ENCODE measurements around the gene GPR32. TPM values are rescaled to one million over a fixed set of nuclear protein-coding genes. Genes with fewer than 3 reads are reported as not detected.
A peak's percentile ranks its signal among the peaks of the same experiment; 100 is the strongest.

Gene GPR32
- total and polyA plus RNA-seq, 10 donors = not detected

DNA sequence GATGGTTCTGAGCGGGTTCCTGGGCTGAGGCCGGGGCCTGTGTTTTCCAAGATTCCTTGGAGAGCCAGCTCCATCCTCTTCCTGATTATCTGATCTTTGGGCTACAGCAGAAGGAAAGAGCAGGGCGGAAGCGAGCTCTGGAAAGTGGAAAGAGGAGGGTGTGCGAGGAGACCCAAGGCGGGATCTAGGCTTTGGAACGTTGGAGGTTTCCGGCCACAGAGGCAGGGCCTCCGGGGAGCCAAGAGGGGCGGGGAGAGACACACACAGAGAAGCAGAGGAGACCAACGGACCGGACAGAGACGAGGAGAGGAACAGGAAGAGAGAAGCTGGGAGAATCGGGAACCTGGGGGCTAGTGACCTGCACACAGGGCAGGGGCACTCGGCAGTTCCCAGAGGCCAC lies 47.2 kb upstream of the GPR32 start, which contains the start of gene CLEC11A:
CLEC11A (plus strand) TSS at position 296 of the 400 bp plus-strand sequence. CDS start 162 bp downstream, outside the sequence.
- intact Hi-C loops (cut with DNase I; ENCODE audit: low total_unique reads) = no loop called here
- Histone ChIP-seq H3K36me3 (no peaks in the 10 kb centered on the region), H3K27me3 (replicated peaks in 1 of 7) (peaks cover 0 to 100% (median 86%) of the 10 kb centered on the region in 7 donors), H3K4me1 (peaks cover 8 to 52% (median 33%) of the 10 kb centered on the region in 6 donors), H3K9me3 (peaks cover 0 to 18% (median 0%) of the 10 kb centered on the region in 8 donors), H3K4me3 (peak within 1 kb of the TSS; percentile 2 to 79 (median 46)), H3K27ac (peak within 1 kb of the TSS in 7 of 8 donors; percentile 19 to 78 (median 69))
- 17 to 24% (median 20%) methylated on average over 15 of the region's 15 CpGs for WGBS, 5 donors
- TF ChIP-seq POLR2AphosphoS5 (IDR thresholded peaks at IDR 0.05) (peak in 2 of 3 donors; percentile 16 to 56), CTCF (IDR thresholded peaks at IDR 0.05 in 8 of 11, conservative IDR thresholded peaks at IDR 0.05 in 3 of 11) (no peak)
- DNase-seq = no peak

- peak overlapping the region; percentile 27 to 79 (median 48) for H3K4me3 ChIP-seq
Measured at GRCh38 chr19:50723735-50724521, 46.3 kb upstream of the GPR32 start.

DNA sequence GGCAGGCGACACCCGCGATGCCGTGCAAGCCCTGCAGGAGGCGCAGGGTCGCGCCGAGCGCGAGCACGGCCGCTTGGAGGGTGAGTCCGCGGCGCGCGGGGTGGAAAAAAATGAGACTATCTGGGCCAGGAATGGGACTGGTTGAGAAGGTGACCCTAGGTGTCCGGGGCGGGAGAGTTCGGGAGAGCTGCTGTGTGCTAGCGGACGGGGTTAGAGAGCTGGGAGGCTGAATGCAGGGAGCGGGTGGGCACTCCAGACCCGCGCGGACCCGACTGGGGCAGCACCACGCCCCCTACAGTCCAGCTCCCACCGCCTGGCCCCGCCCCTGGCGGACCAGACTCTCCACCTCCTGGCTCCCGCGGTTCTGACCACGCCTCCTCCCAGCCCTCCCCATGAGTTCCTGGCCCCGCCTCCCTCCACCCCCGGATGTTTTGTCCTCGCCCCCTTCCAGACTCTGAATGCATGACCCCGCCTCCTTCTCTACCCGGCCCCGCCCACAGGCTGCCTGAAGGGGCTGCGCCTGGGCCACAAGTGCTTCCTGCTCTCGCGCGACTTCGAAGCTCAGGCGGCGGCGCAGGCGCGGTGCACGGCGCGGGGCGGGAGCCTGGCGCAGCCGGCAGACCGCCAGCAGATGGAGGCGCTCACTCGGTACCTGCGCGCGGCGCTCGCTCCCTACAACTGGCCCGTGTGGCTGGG lies 45.6 kb upstream of the GPR32 start:
- WGBS, 5 donors = 0 to 3% (median 2%) methylated on average over 27 to 65 of the region's 65 CpGs
- Histone ChIP-seq H3K4me1 (peaks cover 8 to 42% (median 22%) of the 10 kb centered on the region in 6 donors), H3K36me3 (no peaks in the 10 kb centered on the region), H3K27me3 (replicated peaks in 1 of 7) (peaks cover 0 to 95% (median 74%) of the 10 kb centered on the region in 7 donors), H3K9me3 (peaks cover 0 to 20% (median 0%) of the 10 kb centered on the region in 8 donors), H3K27ac (peak overlapping the region; percentile 19 to 78 (median 70)), H3K4me3 (peak overlapping the region; percentile 44 to 79 (median 48))
- TF ChIP-seq POLR2AphosphoS5 (IDR thresholded peaks at IDR 0.05) (peak; percentile 81 to 88 (median 88)), CTCF (IDR thresholded peaks at IDR 0.05 in 8 of 11, conservative IDR thresholded peaks at IDR 0.05 in 3 of 11) (peak; percentile 19 to 77 (median 61)), POLR2A (IDR thresholded peaks at IDR 0.05) (peak in 1 of 3 donors; percentile 10)
- intact Hi-C loops (cut with DNase I; ENCODE audit: low total_unique reads) = no loop called here
- DNase-seq = peak; percentile 96

More at GRCh38 chr19:50723735-50724521, 46.3 kb upstream of the GPR32 start:
- intact Hi-C loops (cut with DNase I; ENCODE audit: low total_unique reads) = no loop called here
- no peak for DNase-seq
- Histone ChIP-seq H3K36me3 (no peaks in the 10 kb centered on the region), H3K4me1 (peaks cover 8 to 46% (median 25%) of the 10 kb centered on the region in 6 donors), H3K27me3 (replicated peaks in 1 of 7) (peaks cover 0 to 100% (median 82%) of the 10 kb centered on the region in 7 donors), H3K27ac (peak overlapping the region in 7 of 8 donors; percentile 7 to 78 (median 69)), H3K9me3 (peaks cover 0 to 20% (median 0%) of the 10 kb centered on the region in 8 donors)
- TF ChIP-seq POLR2A (IDR thresholded peaks at IDR 0.05) (no peak), POLR2AphosphoS5 (IDR thresholded peaks at IDR 0.05) (no peak), CTCF (IDR thresholded peaks at IDR 0.05 in 8 of 11, conservative IDR thresholded peaks at IDR 0.05 in 3 of 11) (no peak)
- WGBS, 5 donors = 4 to 8% (median 4%) methylated on average over 13 to 31 of the region's 31 CpGs

All from spleen (tissue), 11 donors.